IMR-90 (cell line): ENCODE data around the gene ATG7.

Experiments
- CEBPB ChIP-seq: IDR thresholded peaks from 2 replicates; pipeline ENCODE4 v1.6.1; 2012; ENCODE audit warnings: low read depth, low read length, improper control_type of control experiment
- RAD21 ChIP-seq: IDR thresholded peaks from 2 replicates; pipeline ENCODE4 v1.6.1; 2012; ENCODE audit warnings: low read length, improper control_type of control experiment
- TF ChIP-seq, protein P1 (sequence below): conservative IDR thresholded peaks from 2 replicates; pipeline ENCODE4 v1.5.1; 2012; ENCODE audit warnings: mild to moderate bottlenecking, low read depth, low read length, improper control_type of control experiment

DNA sequence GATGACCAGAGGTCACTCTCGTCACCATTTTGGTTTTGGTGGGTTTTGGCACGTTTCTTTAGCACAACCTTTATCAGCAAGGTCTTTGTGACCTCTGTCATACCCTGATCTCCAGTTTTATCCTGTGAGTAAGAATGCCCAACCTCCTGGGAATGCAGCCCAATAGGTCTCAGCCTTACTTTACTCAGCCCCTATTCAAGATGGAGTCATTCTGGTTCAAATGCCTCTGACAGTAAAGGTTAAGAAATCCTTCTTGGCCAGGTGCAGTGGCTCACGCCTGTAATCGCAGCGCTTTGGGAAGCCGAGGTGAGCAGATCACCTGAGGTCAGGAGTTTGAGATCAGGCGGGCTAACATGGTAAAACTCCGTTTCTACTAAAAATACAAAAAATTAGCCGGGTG is 3.2 kb upstream of the ATG7 start:
- TF ChIP-seq, protein P1, sequence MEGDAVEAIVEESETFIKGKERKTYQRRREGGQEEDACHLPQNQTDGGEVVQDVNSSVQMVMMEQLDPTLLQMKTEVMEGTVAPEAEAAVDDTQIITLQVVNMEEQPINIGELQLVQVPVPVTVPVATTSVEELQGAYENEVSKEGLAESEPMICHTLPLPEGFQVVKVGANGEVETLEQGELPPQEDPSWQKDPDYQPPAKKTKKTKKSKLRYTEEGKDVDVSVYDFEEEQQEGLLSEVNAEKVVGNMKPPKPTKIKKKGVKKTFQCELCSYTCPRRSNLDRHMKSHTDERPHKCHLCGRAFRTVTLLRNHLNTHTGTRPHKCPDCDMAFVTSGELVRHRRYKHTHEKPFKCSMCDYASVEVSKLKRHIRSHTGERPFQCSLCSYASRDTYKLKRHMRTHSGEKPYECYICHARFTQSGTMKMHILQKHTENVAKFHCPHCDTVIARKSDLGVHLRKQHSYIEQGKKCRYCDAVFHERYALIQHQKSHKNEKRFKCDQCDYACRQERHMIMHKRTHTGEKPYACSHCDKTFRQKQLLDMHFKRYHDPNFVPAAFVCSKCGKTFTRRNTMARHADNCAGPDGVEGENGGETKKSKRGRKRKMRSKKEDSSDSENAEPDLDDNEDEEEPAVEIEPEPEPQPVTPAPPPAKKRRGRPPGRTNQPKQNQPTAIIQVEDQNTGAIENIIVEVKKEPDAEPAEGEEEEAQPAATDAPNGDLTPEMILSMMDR = no peak
- TF ChIP-seq CEBPB (no peak), RAD21 (no peak)
